Measurements from ENCODE around the gene OVCA2. TPM values are rescaled to one million over a fixed set of nuclear protein-coding genes. Genes with fewer than 3 reads are reported as not detected.

The OVCA2 gene
- total and polyA plus RNA-seq, 2 donors (not counting 3 experiments of a cell fraction or from before 2014, with no cell fraction given): 41.3 to 84.2 TPM

DNA sequence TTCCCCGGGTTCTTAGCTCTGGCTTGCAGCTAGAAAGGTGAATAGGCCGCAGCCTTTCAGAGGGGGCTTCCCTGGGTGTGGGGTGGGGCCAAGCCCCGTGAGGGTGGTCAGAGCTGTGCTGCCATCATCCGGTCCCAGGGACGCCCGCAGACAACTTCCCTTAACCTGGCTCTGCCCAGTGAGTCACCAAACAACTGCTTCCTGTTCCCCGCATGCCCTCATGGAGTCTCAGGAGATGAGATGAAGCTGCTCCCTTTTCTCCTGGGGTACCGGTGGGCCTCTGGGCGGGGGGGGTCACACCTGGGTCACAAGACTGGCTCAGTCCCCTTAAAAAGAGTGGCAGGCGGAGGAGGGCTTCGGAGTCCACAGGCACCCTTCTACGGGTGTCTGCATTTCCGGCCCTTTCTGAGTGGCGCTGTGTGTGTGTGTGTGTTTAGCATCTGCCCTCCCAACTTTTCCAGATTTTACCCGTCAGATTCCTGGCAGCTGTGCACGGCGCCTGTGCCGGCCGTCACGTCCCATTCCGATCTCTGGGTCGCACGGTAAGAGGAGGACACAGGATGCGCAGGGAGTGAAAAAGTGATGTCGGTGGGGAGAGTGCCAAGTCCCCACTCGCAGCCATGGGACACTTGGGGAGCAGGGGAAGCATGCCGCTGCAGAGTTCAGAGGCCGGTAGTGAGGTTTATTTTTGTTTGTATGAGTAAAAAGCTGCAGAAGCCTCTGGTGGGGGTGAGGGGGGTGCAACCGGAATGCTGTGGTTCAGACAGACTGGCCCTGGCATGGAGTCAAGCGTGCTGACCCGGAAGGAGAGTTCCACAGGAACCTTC lies 29.8 kb downstream of the OVCA2 start:
- Histone ChIP-seq H3K4me1 (ENCODE audit: control insufficient read depth, extremely low read depth, insufficient read depth, low read length) (peaks cover 58% of the 10 kb centered on the region), H2AFZ (ENCODE audit: low read depth, low read length) (no peak overlapping the region), H4K20me1 (replicated peaks; ENCODE audit: control insufficient read depth, extremely low read depth, insufficient read depth, low read length) (no peaks in the 10 kb centered on the region), H3K36me3 (ENCODE audit: control insufficient read depth in 2 of 2, extremely low read depth in 1 of 2, insufficient read depth in 2 of 2, low read length in 2 of 2) (peaks cover 0 to 3% of the 10 kb centered on the region in 2 experiments), H3K4me2 (ENCODE audit: insufficient read depth, low read length) (peak overlapping the region; percentile 5), H3K9me3 (replicated peaks; ENCODE audit: control insufficient read depth, insufficient read depth, low read length) (no peaks in the 10 kb centered on the region), H3K27me3 (ENCODE audit: control insufficient read depth in 2 of 2, insufficient read depth in 2 of 2, low read length in 2 of 2) (no peaks in the 10 kb centered on the region), H3K27ac (ENCODE audit: insufficient read depth, low read depth, low read length) (peak overlapping the region; percentile 93), H3K79me2 (ENCODE audit: control insufficient read depth, insufficient read depth, low read length) (peaks cover 3% of the 10 kb centered on the region), H3K9ac (replicated peaks; ENCODE audit: extremely low read depth, insufficient read depth, low read length) (peak overlapping the region; percentile 66), H3K9me1 (replicated peaks; ENCODE audit: control insufficient read depth, extremely low read depth, insufficient read depth, low read length) (no peaks in the 10 kb centered on the region), H3K4me3 (replicated peaks in 1 of 3; ENCODE audit: insufficient read depth in 1 of 3, low read depth in 1 of 3, low read length in 3 of 3) (no peak overlapping the region)
- BruUV-seq (replicated peaks): no TSS peak
- ChIA-PET POLR2A (no interaction called here), CTCF (interaction anchor here (0.8 to 3.2 kb wide), 10 partner anchors 11 to 211 kb away, joined by 3 to 30 read pairs (median 7); partner anchors contain the start of gene HIC1)
- TF ChIP-seq FOS (IDR thresholded peaks at IDR 0.05; ENCODE audit: borderline replicate concordance, insufficient read depth, low read length) (peak; percentile 50), POLR2AphosphoS5 (IDR thresholded peaks at IDR 0.05; ENCODE audit: insufficient read depth, low read depth, low read length) (peak; percentile 79), JUN (IDR thresholded peaks at IDR 0.05; ENCODE audit: borderline replicate concordance, insufficient read depth, insufficient read length, low read depth) (peak; percentile 62), MYC (IDR thresholded peaks at IDR 0.05; ENCODE audit: low read depth, low read length) (no peak), EZH2 (IDR thresholded peaks at IDR 0.05; ENCODE audit: borderline replicate concordance, low read depth, low read length, severe bottlenecking) (no peak), GATA2 (IDR thresholded peaks at IDR 0.05; ENCODE audit: insufficient read depth, insufficient read length, low read depth, low read length) (no peak)
- TF ChIP-seq, protein P1, sequence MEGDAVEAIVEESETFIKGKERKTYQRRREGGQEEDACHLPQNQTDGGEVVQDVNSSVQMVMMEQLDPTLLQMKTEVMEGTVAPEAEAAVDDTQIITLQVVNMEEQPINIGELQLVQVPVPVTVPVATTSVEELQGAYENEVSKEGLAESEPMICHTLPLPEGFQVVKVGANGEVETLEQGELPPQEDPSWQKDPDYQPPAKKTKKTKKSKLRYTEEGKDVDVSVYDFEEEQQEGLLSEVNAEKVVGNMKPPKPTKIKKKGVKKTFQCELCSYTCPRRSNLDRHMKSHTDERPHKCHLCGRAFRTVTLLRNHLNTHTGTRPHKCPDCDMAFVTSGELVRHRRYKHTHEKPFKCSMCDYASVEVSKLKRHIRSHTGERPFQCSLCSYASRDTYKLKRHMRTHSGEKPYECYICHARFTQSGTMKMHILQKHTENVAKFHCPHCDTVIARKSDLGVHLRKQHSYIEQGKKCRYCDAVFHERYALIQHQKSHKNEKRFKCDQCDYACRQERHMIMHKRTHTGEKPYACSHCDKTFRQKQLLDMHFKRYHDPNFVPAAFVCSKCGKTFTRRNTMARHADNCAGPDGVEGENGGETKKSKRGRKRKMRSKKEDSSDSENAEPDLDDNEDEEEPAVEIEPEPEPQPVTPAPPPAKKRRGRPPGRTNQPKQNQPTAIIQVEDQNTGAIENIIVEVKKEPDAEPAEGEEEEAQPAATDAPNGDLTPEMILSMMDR (IDR thresholded peaks at IDR 0.05; ENCODE audit: extremely low read depth in 1 of 2, insufficient read depth in 1 of 2, low read depth in 1 of 2, low read length in 2 of 2): no peak
- TF ChIP-seq, protein P2, sequence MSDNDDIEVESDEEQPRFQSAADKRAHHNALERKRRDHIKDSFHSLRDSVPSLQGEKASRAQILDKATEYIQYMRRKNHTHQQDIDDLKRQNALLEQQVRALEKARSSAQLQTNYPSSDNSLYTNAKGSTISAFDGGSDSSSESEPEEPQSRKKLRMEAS (IDR thresholded peaks at IDR 0.05; ENCODE audit: insufficient read depth, insufficient read length): no peak
- intact Hi-C loops (cut with micrococcal nuclease): loop anchor here (1.0 kb wide), 1 partner anchor 14 kb away; no protein-coding TSS in a partner anchor
- peak; percentile 73 for DNase-seq (ENCODE audit: low read depth, low spot score)
- dilution Hi-C loops (cut with MboI; ENCODE audit: extremely low pct_ligation_motif_present, low sequenced_read_pairs): no loop called here
- no peak for FAIRE-seq

Measured in endothelial cell of umbilical vein (primary cell).